ENCODE measurements around the gene ARHGEF6.

Gene ARHGEF6

DNA sequence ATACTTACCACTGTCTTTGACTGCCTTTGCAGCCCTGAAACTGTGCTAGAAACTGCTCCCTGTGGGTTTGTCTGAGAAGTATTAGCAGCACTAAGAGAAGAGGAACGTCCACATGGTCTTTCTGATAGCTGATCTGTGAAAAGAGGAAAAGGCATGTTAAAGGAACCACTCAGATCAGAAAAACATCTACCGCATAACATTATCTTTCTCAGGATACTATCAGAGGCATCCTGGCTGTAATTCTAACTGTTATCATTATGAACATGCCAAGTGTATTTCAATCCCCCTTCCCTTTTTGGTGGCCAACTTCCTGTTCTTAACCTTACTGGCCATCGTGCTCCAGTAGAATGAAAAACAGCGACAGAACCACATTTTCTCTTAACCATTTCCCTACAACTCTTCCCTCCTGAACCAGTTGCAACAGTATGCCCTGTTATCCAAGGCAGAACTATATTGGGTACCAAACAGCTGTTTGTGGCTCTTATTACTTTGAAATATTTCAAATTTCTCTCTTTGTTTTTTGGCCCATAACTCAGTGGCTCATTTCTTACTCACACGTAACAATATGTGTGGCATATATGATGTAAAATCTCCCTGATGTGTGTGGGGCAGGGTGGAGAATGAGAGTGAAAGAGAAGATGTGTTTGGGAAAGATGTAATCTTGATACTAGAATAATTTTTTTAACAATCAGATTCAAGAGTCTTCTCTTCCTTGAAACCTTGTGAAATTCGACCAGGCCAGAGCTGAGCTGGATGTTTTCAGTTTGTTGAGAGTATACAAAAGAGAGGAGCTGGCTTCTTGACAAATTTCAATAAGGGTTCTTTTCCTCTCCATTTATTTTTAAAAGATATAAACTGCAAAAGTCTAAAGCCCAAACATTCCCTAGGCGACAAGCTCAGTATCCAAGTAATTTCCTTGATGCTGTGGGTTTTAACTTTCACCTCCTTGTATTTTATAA lies 35.2 kb downstream of the ARHGEF6 start:
- no peak for DNase-seq

DNA sequence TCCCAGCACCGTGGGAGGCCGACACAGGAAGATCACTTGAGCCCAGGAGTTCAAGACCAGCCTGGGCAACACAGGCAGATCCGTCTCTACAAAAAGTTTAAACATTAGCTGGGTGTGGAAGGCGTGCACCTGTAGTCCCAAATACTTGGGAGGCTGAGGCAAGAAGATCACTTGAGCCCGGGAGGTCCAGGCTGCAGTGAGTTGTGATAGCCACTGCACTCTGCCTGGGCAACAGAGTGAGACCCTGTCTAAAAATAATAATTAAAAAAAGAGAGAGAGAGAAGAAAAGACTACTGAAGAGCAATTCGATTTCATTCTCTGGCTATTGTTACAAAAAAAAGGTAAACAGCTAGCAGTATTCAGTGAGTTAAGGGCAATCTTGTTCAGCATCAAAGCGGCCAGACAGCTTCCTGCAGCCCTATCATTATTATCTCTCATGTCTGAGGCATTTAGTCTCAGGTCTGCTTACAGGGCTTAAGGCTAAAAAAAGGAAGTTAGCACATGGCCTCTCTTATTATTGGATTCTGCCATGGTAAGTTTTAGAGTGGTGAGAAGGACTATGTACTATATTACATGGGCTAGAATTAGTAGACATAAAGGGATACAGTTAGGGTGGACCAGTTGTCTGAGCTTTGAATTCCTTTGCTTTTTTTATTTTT lies 37.9 kb downstream of the ARHGEF6 start:
- DNase-seq = no peak

DNA sequence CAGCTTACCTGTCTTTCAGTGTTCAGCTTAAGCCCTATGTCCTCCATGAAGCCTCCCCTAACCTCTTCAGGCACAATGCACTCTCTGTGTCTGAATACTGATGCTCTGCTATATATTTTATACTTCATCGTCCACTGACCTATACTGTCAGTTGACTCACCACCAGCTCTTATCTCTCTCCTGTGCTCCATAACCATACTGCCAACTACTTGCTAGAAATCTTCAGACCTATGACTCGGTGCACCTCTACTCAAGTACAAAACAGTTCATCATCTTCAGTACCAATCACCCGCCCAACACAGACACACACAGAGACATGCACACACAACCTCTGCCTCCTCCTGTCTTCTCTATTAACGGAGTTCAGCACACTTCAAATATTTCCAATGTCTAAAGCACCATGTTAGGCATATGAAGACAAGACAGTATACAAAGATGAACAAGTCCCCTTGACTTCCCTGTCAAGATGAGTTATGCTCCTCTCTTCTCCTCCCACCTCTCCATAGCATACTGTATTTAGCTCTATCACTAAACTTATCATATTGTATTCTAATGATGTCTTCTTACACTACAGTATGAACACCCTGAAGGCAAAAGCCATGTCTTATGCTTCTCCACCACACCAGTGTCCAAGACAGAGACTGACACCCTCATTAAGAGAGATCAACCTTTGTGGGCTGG lies 42.5 kb downstream of the ARHGEF6 start:
- DNase-seq = no peak

DNA sequence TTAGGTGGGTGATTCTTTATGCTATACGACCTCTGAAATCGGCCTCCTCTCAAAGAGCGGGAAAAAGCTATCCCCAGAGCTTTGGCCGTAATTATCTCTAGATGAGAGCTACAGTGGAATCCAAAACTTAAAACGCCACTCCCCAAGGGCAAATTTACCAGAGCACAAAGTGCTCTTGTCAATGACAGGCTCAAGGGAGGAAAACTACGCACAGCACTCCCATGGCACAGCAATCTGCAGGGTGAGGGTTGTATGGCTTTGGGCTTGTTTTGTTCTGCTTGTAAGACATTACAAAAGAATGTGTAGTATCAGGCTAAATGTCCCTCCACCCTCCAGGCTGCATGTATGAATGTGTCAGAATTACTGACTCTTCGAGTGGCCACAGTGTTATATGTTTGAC lies 44.0 kb downstream of the ARHGEF6 start:
- no peak for DNase-seq

DNA sequence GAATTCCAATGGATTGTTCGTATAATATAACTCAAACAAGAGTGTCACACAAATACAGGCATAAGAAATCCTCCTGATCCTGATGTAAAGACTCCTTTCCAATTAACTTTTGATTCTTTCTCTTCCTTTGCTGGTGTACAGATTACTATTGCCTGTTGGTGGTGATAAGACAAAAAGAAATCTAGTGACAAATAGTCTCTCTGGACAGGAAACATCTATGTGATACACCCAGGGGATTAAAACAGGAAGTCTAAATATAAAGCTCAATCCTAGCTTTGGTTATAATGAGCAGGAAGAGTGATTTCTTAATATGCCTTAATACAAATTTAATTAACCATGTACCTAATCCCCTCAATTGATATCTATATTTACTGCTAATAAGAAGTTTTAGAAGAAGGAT lies 45.1 kb downstream of the ARHGEF6 start:
- no peak for DNase-seq

DNA sequence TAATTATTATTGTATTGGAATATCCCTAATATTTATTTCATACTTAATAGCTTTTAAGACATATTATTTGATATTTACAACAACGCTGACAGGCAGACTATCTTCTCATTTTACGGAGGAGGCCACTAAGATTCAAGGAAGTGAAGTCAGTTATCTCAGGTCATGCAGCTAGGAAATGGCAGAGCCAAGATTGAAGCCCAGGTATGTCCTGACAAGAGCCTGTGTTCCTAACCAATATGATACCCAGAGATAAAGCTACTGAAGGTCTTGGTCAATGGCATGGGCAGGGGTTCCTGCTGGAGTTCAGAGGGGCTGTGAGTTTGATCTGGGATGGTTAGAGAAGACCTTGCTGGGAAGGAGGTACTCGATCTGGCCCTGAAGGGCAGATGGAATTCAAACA lies 47.1 kb downstream of the ARHGEF6 start:
- DNase-seq = no peak

DNA sequence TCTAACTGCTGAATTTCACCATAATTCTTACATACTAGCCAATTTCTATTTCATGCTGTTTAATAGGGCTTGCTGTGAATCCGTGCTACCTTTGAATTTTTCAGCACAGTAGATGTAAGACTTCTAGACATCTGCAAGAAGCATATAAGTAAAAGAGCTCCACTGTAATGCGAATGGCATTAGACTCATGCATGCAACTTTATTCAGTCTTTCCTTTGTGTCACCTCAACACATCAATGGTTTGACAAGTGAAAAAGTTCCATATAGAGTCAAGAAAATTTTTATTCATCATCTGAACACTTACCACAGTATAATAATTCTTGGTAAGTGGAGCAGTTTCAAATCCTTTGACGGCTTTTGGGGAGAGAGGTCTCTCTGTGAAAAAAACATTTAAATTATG lies 48.9 kb downstream of the ARHGEF6 start:
- DNase-seq = no peak

DNA sequence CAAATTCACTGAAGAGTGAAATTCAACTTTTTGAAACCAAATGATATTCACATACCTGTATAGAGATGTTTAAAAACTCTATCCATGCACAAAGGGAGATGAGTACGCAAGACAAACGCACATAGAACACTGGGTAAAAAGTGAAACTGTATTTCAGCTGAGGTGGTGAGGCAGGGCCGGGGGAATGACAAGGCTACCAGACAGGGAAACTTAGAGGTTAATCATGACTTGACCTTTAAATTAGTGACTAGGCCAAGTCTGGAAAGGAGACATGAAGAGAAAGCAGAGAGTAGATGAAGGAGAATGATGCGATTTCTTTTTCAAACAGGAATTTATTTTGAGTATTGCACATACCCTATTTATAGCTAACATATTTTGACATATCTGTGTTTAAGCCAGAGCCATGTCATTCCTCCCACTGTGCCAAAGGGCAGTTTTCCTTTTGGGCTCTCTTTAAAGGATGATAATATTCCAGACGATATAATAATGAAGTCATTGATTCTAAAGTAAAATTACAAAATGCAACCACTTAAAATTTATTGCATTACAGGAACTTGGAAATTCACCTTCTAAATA lies 49.4 kb downstream of the ARHGEF6 start:
- no peak for DNase-seq

DNA sequence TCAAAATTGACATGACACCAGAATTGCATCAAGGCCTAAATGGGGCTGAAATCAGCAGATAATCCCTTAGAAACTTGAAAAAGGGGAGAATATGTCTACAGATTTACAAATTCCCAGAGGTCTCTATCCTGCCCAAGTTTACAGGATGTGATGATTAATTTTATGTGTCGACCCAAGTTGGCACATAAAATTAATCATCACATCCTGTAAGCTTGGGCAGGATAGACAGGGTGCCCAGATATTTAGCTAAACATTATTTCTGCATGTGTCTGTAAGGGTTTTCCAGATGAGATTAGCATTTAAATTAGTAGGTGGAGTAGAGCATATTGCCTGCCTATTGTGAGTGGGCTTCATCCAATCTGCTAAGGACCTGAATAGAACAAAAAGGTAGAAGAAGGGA lies 52.3 kb downstream of the ARHGEF6 start:
- DNase-seq = no peak

DNA sequence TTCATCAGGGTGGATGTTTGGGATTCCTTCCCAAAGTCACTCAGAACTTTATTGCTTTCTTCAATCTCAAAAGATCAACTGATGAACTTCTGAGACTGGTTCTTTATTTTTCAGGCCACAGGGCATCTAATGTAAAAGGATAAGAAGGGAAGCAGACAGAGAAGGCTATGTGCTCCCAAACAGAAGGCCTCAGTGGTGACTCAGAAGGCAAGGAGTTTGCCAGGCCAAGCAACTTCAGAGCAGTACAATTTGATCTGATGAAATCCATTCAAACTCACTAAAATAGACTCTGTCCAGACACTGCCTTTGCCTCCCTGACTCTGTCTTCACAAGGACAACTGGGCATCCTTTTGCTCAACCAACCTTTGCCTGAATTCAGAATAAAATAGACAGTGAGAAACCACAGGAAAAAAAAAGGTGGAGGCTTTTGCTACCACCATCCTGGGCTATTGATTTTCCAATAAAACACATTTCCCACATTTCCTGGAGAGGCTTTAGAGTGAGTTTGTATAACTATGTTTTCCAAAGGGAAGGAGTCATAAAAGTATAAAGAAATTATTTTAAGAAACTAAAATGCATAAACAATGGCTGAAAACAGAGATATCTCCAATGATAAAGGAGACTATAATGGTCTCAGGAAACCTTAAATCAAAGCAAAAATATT lies 55.2 kb downstream of the ARHGEF6 start:
- no peak for DNase-seq

DNA sequence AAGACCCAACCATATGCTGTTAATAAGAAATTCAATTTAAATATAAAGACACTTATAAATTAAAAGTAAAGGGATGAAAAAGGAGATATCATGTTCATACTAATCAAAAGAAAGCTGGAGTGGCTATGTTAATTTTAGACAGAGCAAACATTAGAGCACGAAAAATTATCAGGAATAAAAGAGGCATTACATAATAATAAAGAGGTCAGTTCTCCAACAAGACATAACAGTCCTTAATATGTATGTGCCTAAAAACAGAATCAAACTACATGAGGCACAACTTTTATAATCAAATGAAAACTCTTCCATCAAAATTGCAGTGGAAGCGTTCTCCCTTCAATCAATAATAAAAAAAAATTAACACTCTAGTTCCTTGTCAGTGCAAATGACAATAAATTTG lies 62.6 kb downstream of the ARHGEF6 start:
- DNase-seq = no peak

DNA sequence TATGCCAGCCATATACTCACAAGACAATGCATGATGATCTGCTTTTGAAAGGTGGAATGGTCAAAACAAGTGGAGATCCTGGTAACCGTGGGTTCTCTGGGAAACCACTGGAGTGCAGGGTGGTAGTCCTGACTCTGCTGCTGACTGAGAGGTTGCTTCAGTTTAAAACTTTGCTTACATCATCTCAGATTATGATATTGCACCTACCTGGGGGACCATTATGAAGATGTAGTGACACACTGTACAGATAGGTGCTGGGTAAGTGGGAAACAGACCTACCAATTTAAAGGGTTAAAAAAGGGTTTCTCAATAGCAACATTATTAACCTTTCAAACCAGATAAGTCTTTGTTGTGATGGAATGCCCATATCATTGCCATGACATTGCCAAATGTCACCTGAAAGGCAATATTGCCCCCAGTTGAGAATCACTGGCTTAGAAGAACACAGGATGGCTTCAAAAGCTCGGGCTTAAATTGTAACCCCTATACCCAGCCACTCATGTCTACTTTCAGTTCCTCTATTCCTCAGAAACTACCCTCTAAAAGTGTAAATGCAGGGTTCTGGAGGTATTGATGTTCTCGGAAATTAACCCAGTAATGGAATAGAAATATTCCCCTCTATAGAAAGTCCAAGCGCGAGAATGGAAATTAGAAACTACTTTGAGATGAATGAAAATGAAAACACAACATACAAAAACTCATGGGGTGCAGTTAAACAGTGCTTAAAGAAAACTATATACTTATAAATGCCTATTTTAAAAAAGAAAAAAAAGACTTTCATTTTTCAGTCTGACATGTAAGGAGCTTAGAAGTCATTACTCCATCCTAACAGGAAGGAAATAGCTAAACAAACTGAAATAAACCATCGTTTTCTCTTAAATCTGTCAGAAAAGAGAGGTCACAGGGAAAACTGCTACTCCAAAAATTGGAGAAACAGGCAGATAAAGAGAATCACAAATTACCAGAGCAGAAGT lies 65.8 kb downstream of the ARHGEF6 start:
- DNase-seq = no peak

DNA sequence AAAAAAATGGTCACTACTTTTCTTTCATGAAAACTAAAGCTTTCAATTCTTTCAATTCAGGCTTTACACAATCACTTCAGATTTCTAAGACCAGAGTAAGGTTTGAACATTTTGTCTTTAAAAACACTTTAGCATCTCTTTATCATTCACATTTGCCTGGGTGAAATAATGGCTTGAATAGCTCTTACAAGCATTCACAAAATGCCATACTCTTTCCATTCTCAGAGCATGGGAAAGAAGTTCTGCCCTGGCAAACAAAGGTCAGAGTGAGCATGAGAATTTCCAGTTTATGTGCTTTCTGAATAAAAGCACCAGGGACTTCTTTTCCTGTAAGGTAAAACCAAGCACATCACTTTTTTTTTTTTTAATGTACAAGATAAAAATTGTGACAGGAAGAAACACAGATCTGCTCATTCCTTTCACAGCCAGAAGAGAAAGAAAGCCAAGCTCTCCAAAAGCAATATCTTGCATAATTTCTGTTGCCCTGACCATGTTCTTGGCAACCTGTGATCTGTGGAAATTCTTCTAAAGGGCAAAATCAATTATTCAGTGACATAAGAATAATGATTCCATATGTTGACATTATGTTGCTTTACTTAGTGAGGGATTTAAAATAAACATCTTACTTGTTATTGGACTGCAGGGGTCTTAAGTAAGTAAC lies 68.0 kb downstream of the ARHGEF6 start:
- no peak for DNase-seq

DNA sequence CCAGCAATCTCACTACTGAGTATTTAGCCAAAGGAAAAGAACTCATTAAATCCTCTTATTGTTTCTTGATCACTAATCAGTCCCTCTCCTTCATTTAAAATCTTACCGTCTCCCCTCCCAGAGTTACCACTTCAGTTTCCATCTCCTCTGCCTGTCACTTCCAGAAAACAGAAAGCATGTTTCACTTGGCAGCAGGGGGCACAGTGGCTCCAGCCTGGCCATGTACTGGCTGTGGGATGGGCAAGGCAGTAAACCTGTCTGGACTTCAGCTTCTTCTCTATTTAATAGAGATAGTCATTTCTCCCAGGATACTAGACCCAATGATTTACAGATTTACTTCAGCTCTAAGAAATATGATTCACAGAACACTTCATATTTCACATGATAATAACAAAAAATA lies 69.6 kb downstream of the ARHGEF6 start:
- DNase-seq = peak; percentile 0 to 16

DNA sequence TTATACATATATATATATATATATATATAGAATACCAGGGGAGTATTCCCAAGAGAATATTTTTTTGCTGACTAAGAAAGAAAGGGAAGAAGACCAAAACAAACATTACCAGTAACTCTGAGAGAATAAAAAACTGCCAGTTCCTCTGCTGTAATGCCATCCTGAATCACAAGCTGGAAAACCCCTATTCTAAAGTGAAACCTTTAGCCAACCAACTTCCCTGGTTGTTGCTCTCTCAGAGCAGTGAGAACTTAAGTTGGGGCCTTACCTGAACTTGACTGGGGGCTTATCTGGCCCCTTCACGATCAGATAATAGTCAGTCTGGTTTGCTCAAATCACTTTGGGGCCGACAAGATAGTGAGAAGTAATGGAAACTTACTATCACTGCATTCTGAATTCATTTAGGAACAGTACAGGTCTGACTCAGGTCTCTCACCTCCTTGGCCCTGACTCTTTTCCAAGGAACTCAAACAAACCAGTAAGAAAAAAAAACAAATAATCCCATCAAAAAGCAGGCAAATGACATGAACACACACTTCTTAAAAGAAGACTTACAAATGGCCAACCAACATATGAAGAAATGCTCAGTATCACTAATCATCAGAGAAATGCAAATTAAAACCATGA lies 70.3 kb downstream of the ARHGEF6 start:
- DNase-seq = no peak

DNA sequence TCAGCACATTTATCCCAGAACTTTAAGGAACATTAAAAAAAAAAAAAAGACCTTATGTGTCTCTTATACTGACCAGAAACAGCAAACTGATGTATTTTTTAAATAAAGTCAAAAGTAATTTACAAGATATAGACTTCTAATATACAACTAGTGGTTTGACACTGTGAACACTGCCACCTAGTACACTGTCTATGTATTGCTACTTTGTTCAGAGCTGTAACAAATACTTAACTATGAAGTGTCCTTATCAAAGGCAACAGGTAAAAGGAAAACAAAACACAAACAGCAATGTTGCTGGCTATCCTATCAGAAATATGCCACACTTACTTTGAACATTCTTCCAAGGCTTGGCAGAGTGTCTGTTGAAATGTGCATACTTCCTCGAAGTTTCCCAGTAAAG lies 72.4 kb downstream of the ARHGEF6 start:
- DNase-seq = peak in 1 of 2 donors; percentile 1

DNA sequence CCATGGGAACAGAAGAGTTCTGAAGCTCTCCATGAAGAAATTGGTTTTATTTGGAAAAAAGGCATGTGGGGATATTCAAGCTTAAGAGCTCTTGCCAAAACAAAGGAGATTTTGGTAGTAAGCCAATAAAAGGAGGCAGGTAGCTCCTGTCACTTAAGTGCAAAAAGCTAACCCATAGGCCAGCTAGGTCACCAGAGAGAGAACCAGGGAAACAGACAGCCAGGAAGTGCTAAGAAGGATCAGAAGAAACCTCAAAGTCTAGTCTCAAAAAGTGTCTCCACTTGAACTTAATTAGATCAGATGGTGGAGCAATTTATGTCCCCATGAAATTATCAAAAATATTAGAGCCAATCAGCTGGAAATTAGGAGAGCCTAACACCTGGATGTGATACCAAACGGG lies 83.6 kb downstream of the ARHGEF6 start:
- DNase-seq = no peak

DNA sequence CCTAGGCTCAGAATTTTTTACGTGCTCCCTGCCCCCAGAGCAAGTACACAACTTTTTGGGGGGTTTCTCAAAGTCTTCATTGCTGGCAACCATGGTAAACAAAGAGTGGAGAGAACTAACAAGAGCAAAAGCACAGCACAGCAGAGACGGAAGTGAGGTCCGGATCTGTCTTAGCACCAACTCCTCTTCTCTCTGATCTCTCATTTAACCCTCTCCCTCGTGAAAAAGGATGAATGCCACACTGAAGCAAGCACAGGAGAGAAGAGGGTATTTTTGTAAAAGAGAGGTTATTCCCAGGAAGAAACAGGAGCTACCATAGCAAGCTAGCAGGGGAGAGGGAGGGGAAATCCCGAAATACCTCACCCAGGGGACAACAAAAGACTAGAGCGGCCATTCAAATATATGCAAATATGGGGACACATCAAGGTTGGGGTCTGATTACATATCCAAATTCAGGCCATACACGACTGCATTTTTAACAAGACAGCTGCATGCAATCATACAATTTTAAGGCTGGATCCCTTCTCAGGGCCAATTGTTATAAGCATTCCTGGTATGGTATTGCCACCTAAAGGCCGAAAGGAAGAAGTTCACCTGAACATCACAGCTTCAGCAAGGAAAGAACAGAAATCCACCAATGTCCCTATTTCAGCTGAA lies 86.2 kb downstream of the ARHGEF6 start:
- peak in 1 of 2 donors; percentile 19 for DNase-seq

DNA sequence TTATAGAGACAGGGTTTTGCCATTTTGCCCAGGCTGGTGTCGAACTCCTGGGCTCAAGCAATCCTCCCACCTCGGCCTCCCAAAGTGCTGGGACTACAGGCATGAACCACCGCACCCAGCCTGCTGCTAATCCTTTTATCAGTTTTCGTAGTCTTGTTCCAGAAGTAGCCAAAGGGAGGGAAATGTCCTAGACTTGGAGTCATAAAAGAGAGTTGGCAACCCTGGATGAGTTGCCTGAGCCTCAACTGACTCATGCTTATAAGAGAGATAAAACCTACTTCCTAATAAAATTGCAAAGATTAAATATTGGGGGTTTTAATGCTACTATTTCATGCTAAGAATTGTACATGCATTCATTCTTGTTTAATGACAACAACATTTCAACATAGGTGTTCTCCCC lies 88.5 kb downstream of the ARHGEF6 start:
- DNase-seq = no peak
